Smooth muscle cell (in vitro differentiated cells): ENCODE results near the gene IQSEC2. TPM values are rescaled to one million over a fixed set of nuclear protein-coding genes. Genes with fewer than 3 reads are reported as not detected.

Source experiments
- DNase-seq: peaks from one replicate; lab custom pipeline; 2025; ENCODE audit not compliant: unreplicated experiment; lab: John Stamatoyannopoulos, UW
- H2AFZ ChIP-seq: fragments of 200-600 bp; sonication (generic); 2 replicates; pipeline ENCODE4 v1.6.0; 2016; ENCODE audit warnings: antibody characterized with exemption, low read depth, mild to moderate bottlenecking
- H3F3A ChIP-seq: fragments of 200-600 bp; sonication (generic); 2 replicates; pipeline ENCODE4 v1.6.0; 2017; ENCODE audit warnings: antibody characterized with exemption, low read depth
- H3K27ac ChIP-seq: fragments of 200-600 bp; sonication (generic); 2 replicates; pipeline ENCODE4 v1.5.1; 2016; ENCODE audit warnings: low read depth, mild to moderate bottlenecking
- H3K27me3 ChIP-seq: fragments of 200-600 bp; sonication (generic); 2 replicates; pipeline ENCODE4 v1.6.1; 2016; ENCODE audit warnings: low read depth, mild to moderate bottlenecking
- H3K36me3 ChIP-seq: fragments of 200-600 bp; sonication (generic); 2 replicates; pipeline ENCODE4 v1.5.1; 2016; ENCODE audit warnings: low read depth
- H3K4me1 ChIP-seq: fragments of 200-600 bp; sonication (generic); 2 replicates; pipeline ENCODE4 v1.5.1; 2016; ENCODE audit warnings: low read depth
- H3K4me2 ChIP-seq: fragments of 200-600 bp; sonication (generic); 2 replicates; pipeline ENCODE4 v1.6.0; 2016; ENCODE audit warnings: mild to moderate bottlenecking
- H3K4me3 ChIP-seq: fragments of 200-600 bp; sonication (generic); 2 replicates; pipeline ENCODE4 v1.5.1; 2016; ENCODE audit warnings: mild to moderate bottlenecking
- H3K79me2 ChIP-seq: fragments of 200-600 bp; sonication (generic); 2 replicates; pipeline ENCODE4 v1.6.0; 2016; ENCODE audit warnings: low read depth, mild to moderate bottlenecking
- H3K9ac ChIP-seq: fragments of 200-600 bp; sonication (generic); 2 replicates; pipeline ENCODE4 v1.6.0; 2016; ENCODE audit warnings: low read depth
- H3K9me3 ChIP-seq: fragments of 200-600 bp; sonication (generic); replicated peaks from 2 replicates; pipeline ENCODE4 v1.5.1; 2016; ENCODE audit warnings: low read depth
- H4K20me1 ChIP-seq: fragments of 200-600 bp; sonication (generic); 2 replicates; pipeline ENCODE4 v1.6.0; 2016; ENCODE audit warnings: low read depth
- CTCF ChIP-seq: fragments of 200-600 bp; sonication (generic); IDR thresholded peaks from 2 replicates; pipeline ENCODE4 v1.5.1; 2017; ENCODE audit warnings: borderline replicate concordance, mild to moderate bottlenecking, antibody characterized with exemption; ENCODE audit not compliant: insufficient read depth, poor library complexity, severe bottlenecking
- WGBS: methylation state at CpG from one replicate; pipeline ENCODE4 v1.1.7; 2016; ENCODE audit warnings: low lambda C conversion rate; 5-methylcytosine and 5-hydroxymethylcytosine counted together
- polyA plus RNA-seq: library from polyadenylated mRNA; unstranded; fragments of >200 nt; fragmentation: Nextera tagmentation; extraction: Ambion mirVana; gene quantifications from 2 replicates; pipeline ENCODE4 v1.2.1, GENCODE V29; 2016
- total RNA-seq: library from RNA; depleted of rRNA; stranded (reverse); fragments of >200 nt; gene quantifications from 2 replicates; pipeline ENCODE4 v1.2.3, GENCODE V29; 2014

IQSEC2 gene
- total and polyA plus RNA-seq, 2 experiments from 2014 or later, result 4.2 to 6.9 TPM

GRCh38 chrX:53280331-53281320 lies 758 bp downstream of the IQSEC2 start:
- H3K27me3 ChIP-seq, result no peaks in the 10 kb centered on the region
- no peaks in the 10 kb centered on the region for H3K4me1 ChIP-seq
- peak overlapping the region; percentile 32 for H3K4me3 ChIP-seq
- WGBS, result 78% methylated on average over 13 of the region's 14 CpGs
- H3F3A ChIP-seq, result no peaks in the 10 kb centered on the region
- no peak for DNase-seq
- no peak overlapping the region for H2AFZ ChIP-seq
- peak overlapping the region; percentile 43 for H3K27ac ChIP-seq
- no peaks in the 10 kb centered on the region for H3K9me3 ChIP-seq
- peak overlapping the region; percentile 82 for H3K4me2 ChIP-seq
- TF ChIP-seq CTCF, result no peak
- H3K9ac ChIP-seq, result no peak overlapping the region
- no peaks in the 10 kb centered on the region for H4K20me1 ChIP-seq
- H3K36me3 ChIP-seq, result no peaks in the 10 kb centered on the region
- no peaks in the 10 kb centered on the region for H3K79me2 ChIP-seq

- Histone ChIP-seq H3K9ac (no peak overlapping the region), H3K27ac (no peak overlapping the region), H3K4me3 (no peak overlapping the region), H3K9me3 (no peaks in the 10 kb centered on the region), H3K4me1 (no peaks in the 10 kb centered on the region), H4K20me1 (no peaks in the 10 kb centered on the region), H3K4me2 (no peak overlapping the region), H3K79me2 (no peaks in the 10 kb centered on the region), H3K36me3 (no peaks in the 10 kb centered on the region), H3F3A (no peaks in the 10 kb centered on the region), H3K27me3 (no peaks in the 10 kb centered on the region), H2AFZ (no peak overlapping the region)
- no peak for DNase-seq
- WGBS, result 74% methylated on average over 11 of the region's 14 CpGs
- no peak for TF ChIP-seq CTCF
Observed at GRCh38 chrX:53279296-53280237, 1.8 kb downstream of the IQSEC2 start.

- no peaks in the 10 kb centered on the region for H3K36me3 ChIP-seq
- no peak for DNase-seq
- no peaks in the 10 kb centered on the region for H3F3A ChIP-seq
- TF ChIP-seq CTCF, result no peak
- H3K4me1 ChIP-seq, result no peaks in the 10 kb centered on the region
- no peaks in the 10 kb centered on the region for H3K79me2 ChIP-seq
- no peak overlapping the region for H3K9ac ChIP-seq
- H3K27me3 ChIP-seq, result no peaks in the 10 kb centered on the region
- no peaks in the 10 kb centered on the region for H4K20me1 ChIP-seq
- no peaks in the 10 kb centered on the region for H3K9me3 ChIP-seq
- H3K27ac ChIP-seq, result no peak overlapping the region
- no peak overlapping the region for H3K4me3 ChIP-seq
- no peak overlapping the region for H3K4me2 ChIP-seq
- H2AFZ ChIP-seq, result no peak overlapping the region
- 67% methylated on average over 8 of the region's 8 CpGs for WGBS
Observed at GRCh38 chrX:53272808-53273337, 8.5 kb downstream of the IQSEC2 start.
